Activated CD4-positive, alpha-beta T cell treated with anti-CD3 and anti-CD28 coated beads for 36 hours (primary cell): ENCODE data around the gene STRIP1. TPM values are rescaled to one million over a fixed set of nuclear protein-coding genes. Genes with fewer than 3 reads are reported as not detected.
A peak's percentile ranks its signal among the peaks of the same experiment; 100 is the strongest.

Experiments used
- ATAC-seq: fragments of 200-7000 bp; cut with Tn5 transposase; one replicate; pipeline ENCODE4 v1.10.0; 2021; ENCODE audit warnings: mild to moderate bottlenecking, moderate library complexity
- CTCF ChIA-PET: fragments of 350-600 bp; sonication (Branson Sonifier 250); formaldehyde crosslinking; loops from one replicate; lab custom pipeline; 2021; ENCODE audit warnings: antibody characterized with exemption; lab: Charles Lee
- POLR2A ChIA-PET: fragments of 350-600 bp; sonication (Branson Sonifier 250); formaldehyde crosslinking; loops from one replicate; lab custom pipeline; 2021; ENCODE audit warnings: antibody characterized with exemption, inconsistent platforms; lab: Charles Lee
- DNase-seq: peaks from one replicate; pipeline ENCODE4 v3.0.0-alpha.2; 2020
- H3K27ac Mint-ChIP-seq: one replicate; pipeline ENCODE4 v1.8.0; 2021; ENCODE audit warnings: mixed read lengths
- H3K27me3 Mint-ChIP-seq: one replicate; pipeline ENCODE4 v1.8.0; 2021; ENCODE audit warnings: mixed read lengths
- H3K36me3 Mint-ChIP-seq: one replicate; pipeline ENCODE4 v1.8.0; 2021; ENCODE audit warnings: low read depth, mixed read lengths
- H3K4me1 Mint-ChIP-seq: one replicate; pipeline ENCODE4 v1.8.0; 2021; ENCODE audit warnings: mixed read lengths
- H3K4me3 Mint-ChIP-seq: one replicate; pipeline ENCODE4 v1.8.0; 2021; ENCODE audit warnings: mild to moderate bottlenecking, moderate library complexity, mixed read lengths
- H3K9me3 Mint-ChIP-seq: one replicate; pipeline ENCODE4 v1.8.0; 2021; ENCODE audit warnings: low read depth, mixed read lengths
- intact Hi-C, 2 experiments: fragments of 100-400 bp; cut with DNase I in 1 of 2; cut with micrococcal nuclease in 1 of 2; formaldehyde crosslinking; loops; one replicate each; pipeline versions ENCODE4 v1.14.2 to v1.15.1; 2022 to 2024; cut with DNase I, micrococcal nuclease
- total RNA-seq, 2 experiments: library from RNA; stranded (reverse); gene quantifications; one replicate each; pipeline ENCODE4 v1.2.3, GENCODE V29; 2021

The STRIP1 gene
- total RNA-seq, 2 experiments from 2014 or later, result 20.7 to 21.5 TPM

DNA sequence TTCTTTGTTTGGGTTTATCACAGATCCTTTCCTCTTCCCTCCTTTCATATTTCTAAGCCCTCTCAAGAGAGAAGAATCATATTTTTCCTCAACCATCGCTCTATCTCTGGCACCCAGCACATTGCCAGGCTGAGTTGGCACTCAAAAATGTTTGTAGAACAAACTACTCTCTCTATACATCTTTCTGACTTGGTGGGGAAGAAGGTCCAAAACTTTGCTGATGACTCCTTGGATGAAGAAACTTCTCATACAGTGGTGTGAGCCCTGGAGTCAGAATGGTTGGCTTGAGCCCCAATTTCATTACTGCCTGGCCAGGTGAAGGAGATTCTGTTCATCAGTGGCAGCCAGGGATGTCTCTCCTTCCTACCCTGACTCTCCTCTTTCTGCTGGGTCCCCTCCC, 24.2 kb downstream of the STRIP1 start:
- DNase-seq (no peak), ATAC-seq (no peak)
- Mint-ChIP-seq H3K4me3 (no peak overlapping the region), H3K36me3 (peaks cover 29% of the 10 kb centered on the region), H3K27me3 (no peaks in the 10 kb centered on the region), H3K27ac (no peak overlapping the region), H3K9me3 (no peaks in the 10 kb centered on the region), H3K4me1 (no peaks in the 10 kb centered on the region)
- POLR2A ChIA-PET, result no interaction called here
- intact Hi-C loops, result no loop called here
- CTCF ChIA-PET, result interaction anchor here (0.8 to 13.6 kb wide), 9 partner anchors 13 to 262 kb away, joined by 5 to 191 read pairs (median 7); no protein-coding TSS in a partner anchor

- Mint-ChIP-seq H3K36me3 (peaks cover 22% of the 10 kb centered on the region), H3K4me3 (no peak overlapping the region), H3K27ac (no peak overlapping the region), H3K4me1 (no peaks in the 10 kb centered on the region), H3K9me3 (no peaks in the 10 kb centered on the region), H3K27me3 (no peaks in the 10 kb centered on the region)
- intact Hi-C loops, result no loop called here
- DNase-seq, result no peak
- no peak for ATAC-seq
- POLR2A ChIA-PET, result interaction anchor here (0.7 kb wide), 1 partner anchor 27 kb away, joined by 5 read pairs; no protein-coding TSS in a partner anchor
- CTCF ChIA-PET, result interaction anchor here (0.6 to 13.6 kb wide), 25 partner anchors 8 to 917 kb away, joined by 3 to 191 read pairs (median 5); partner anchors contain the start of genes RBM15 and STRIP1
Observed at GRCh38 chr1:110059133-110059863, 24.9 kb downstream of the STRIP1 start.

DNA sequence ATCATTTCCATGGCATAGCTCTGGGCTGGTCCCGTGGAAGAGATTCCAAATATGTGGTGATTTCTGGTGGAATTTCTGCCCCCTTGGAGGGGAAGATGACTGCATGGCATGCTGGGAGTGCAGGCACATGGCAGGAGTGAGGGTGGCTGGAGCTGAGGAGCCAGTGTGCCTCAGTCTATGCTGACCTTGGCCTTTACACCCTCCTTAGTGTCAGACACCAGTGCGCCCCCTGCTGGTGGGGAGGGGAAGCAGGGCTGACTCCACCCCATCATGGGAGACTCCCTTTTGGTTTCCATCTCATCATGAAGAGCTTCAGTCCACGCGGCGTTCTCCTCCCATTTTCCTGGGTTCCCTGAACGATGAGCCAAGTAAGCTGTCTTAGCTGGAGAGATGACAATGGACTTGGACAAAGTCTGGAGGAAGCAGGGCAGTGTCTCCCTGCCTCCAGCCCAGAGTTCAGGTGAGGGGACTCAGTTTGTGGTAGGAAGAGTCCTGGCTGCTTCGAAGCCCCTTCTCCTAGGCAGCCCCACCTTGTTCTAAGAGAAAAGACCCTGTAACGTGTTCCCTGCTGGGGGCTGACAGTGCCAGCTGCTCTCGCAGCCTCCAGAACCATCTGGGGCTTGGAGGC, 25.7 kb downstream of the STRIP1 start:
- H3K36me3 Mint-ChIP-seq, result peaks cover 21% of the 10 kb centered on the region
- no peaks in the 10 kb centered on the region for H3K9me3 Mint-ChIP-seq
- peak; percentile 94 for ATAC-seq
- intact Hi-C loops, result no loop called here
- no peak overlapping the region for H3K4me3 Mint-ChIP-seq
- H3K4me1 Mint-ChIP-seq, result no peaks in the 10 kb centered on the region
- POLR2A ChIA-PET, result interaction anchor here (0.5 to 0.7 kb wide), 3 partner anchors 19 to 28 kb away, joined by 3 to 7 read pairs (median 5); no protein-coding TSS in a partner anchor
- CTCF ChIA-PET, result interaction anchor here (0.5 to 13.6 kb wide), 35 partner anchors 9 to 918 kb away, joined by 3 to 191 read pairs (median 4); partner anchors contain the start of genes AHCYL1, RBM15 and STRIP1
- no peaks in the 10 kb centered on the region for H3K27me3 Mint-ChIP-seq
- peak; percentile 89 for DNase-seq
- H3K27ac Mint-ChIP-seq, result no peak overlapping the region

- CTCF ChIA-PET, result interaction anchor here (0.5 to 13.6 kb wide), 31 partner anchors 8 to 369 kb away, joined by 3 to 191 read pairs (median 4); partner anchors contain the start of gene AHCYL1
- no peaks in the 10 kb centered on the region for H3K4me1 Mint-ChIP-seq
- POLR2A ChIA-PET, result interaction anchor here (0.5 kb wide), 1 partner anchor 20 kb away, joined by 3 read pairs; no protein-coding TSS in a partner anchor
- no peak overlapping the region for H3K27ac Mint-ChIP-seq
- H3K27me3 Mint-ChIP-seq, result no peaks in the 10 kb centered on the region
- H3K4me3 Mint-ChIP-seq, result no peak overlapping the region
- no peak for DNase-seq
- H3K9me3 Mint-ChIP-seq, result no peaks in the 10 kb centered on the region
- peaks cover 18% of the 10 kb centered on the region for H3K36me3 Mint-ChIP-seq
- intact Hi-C loops, result no loop called here
- no peak for ATAC-seq
Observed at GRCh38 chr1:110060662-110061060, 26.2 kb downstream of the STRIP1 start.

DNA sequence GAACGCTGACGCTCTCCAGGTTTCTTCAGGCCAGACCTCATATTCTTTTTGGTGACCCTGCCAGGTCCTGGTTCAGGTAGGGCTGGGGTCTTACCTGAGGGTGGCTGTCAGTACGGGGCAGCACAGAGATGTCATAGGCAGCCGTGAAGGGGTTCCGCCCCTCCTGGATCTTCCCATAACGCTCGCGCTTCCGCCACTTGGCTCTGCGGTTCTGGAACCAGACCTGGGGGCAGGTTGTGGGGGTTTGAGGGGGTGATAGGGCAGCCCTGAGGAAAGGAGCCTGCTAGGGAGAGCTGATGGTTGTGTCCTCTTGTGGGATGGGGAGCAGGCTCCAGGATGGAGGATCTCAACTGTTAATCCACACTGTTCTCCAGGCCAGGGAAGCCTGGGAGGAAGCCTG, 26.9 kb downstream of the STRIP1 start:
- H3K36me3 Mint-ChIP-seq, result peaks cover 15% of the 10 kb centered on the region
- ChIA-PET CTCF (interaction anchor here (0.7 to 13.6 kb wide), 7 partner anchors 11 to 56 kb away, joined by 3 to 191 read pairs (median 11); no protein-coding TSS in a partner anchor), POLR2A (no interaction called here)
- ATAC-seq, result no peak
- no peaks in the 10 kb centered on the region for H3K4me1 Mint-ChIP-seq
- peaks cover 3% of the 10 kb centered on the region for H3K27me3 Mint-ChIP-seq
- no peak overlapping the region for H3K27ac Mint-ChIP-seq
- intact Hi-C loops, result no loop called here
- H3K4me3 Mint-ChIP-seq, result no peak overlapping the region
- H3K9me3 Mint-ChIP-seq, result no peaks in the 10 kb centered on the region
- no peak for DNase-seq

DNA sequence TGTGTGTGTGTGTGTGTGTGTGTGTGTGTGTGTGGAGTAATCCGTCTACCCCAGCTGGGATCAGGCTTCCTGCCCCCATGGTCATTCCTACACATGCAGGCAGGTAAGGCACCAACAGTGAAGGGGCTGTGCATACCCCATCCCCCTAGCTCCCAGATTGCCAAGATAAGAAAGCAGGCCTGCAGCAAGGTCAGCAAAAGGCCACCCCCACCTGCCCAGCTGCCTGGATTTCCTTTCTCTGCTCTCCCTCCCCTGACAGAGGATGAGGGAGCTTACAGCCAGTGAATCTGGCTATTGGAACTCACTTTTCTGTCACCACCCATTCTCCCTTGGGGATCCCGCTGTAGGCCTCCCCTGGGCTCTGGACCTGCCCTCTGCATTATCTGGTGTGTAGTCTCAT, 28.2 kb downstream of the STRIP1 start:
- H3K36me3 Mint-ChIP-seq, result peaks cover 10% of the 10 kb centered on the region
- peaks cover 13% of the 10 kb centered on the region for H3K27me3 Mint-ChIP-seq
- ATAC-seq (no peak), DNase-seq (no peak)
- intact Hi-C loops, result no loop called here
- no peaks in the 10 kb centered on the region for H3K4me1 Mint-ChIP-seq
- ChIA-PET CTCF (interaction anchor here (0.8 to 13.6 kb wide), 8 partner anchors 9 to 40 kb away, joined by 3 to 191 read pairs (median 6); no protein-coding TSS in a partner anchor), POLR2A (interaction anchor here (1.0 kb wide), 1 partner anchor 28 kb away, joined by 4 read pairs; no protein-coding TSS in a partner anchor)
- H3K9me3 Mint-ChIP-seq, result no peaks in the 10 kb centered on the region
- no peak overlapping the region for H3K4me3 Mint-ChIP-seq
- no peak overlapping the region for H3K27ac Mint-ChIP-seq

GRCh38 chr1:110063781-110064180, 29.4 kb downstream of the STRIP1 start:
- Mint-ChIP-seq H3K4me3 (no peak overlapping the region), H3K27ac (no peak overlapping the region), H3K9me3 (no peaks in the 10 kb centered on the region), H3K27me3 (peaks cover 22% of the 10 kb centered on the region), H3K36me3 (peaks cover 8% of the 10 kb centered on the region), H3K4me1 (peaks cover 8% of the 10 kb centered on the region)
- DNase-seq (no peak), ATAC-seq (no peak)
- intact Hi-C loops, result no loop called here
- ChIA-PET CTCF (interaction anchor here (2.5 kb wide), 1 partner anchor 13 kb away, joined by 7 read pairs; no protein-coding TSS in a partner anchor), POLR2A (no interaction called here)

DNA sequence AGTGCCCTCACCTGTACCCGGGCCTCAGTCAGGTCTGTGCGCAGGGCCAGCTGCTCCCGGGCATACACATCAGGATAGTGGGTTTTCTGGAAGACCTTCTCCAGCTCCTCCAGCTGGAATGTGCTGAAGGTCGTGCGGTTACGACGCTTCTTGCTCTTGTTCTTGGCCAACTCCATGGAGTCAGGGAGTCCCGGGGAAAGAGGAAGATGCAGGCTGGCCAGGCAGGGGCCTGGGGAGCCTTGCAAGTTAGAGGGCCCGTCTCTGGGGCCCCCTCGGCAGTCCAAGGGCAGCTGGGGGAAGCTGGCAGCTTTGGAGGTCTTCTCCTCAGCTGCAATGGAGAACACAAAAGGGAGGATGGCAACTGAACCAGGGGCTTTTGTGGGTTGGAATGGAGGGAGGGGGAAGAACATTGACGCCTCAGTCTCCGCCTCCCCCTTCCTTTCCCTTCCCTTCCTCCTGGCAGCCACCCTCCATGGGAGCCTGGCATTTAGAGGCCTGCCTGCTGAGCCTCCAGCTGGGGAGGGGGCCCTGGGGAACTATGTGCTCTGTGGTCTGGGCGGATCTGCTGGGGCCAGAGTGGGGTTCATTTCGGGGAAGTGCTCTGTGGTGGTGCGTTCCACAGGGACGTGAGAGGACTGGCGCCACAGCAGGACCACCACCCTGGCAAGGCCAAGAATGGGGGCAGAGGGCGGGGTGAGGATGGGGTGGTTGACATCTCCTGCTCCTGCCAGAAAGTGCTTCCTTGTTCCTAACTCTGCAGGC, 30.3 kb downstream of the STRIP1 start:
- CTCF ChIA-PET, result interaction anchor here (0.7 to 2.5 kb wide), 4 partner anchors 8 to 12 kb away, joined by 4 to 18 read pairs (median 6); no protein-coding TSS in a partner anchor
- ATAC-seq (no peak), DNase-seq (no peak)
- POLR2A ChIA-PET, result no interaction called here
- Mint-ChIP-seq H3K36me3 (peaks cover 8% of the 10 kb centered on the region), H3K27me3 (peaks cover 29% of the 10 kb centered on the region), H3K27ac (no peak overlapping the region), H3K4me1 (peaks cover 14% of the 10 kb centered on the region), H3K4me3 (no peak overlapping the region), H3K9me3 (no peaks in the 10 kb centered on the region)
- intact Hi-C loops, result no loop called here

- no peak for ATAC-seq
- peaks cover 3% of the 10 kb centered on the region for H3K36me3 Mint-ChIP-seq
- peaks cover 33% of the 10 kb centered on the region for H3K27me3 Mint-ChIP-seq
- H3K27ac Mint-ChIP-seq, result no peak overlapping the region
- intact Hi-C loops, result no loop called here
- ChIA-PET CTCF (interaction anchor here (0.6 to 2.3 kb wide), 5 partner anchors 9 to 67 kb away, joined by 3 to 18 read pairs (median 4); no protein-coding TSS in a partner anchor), POLR2A (no interaction called here)
- peaks cover 17% of the 10 kb centered on the region for H3K4me1 Mint-ChIP-seq
- DNase-seq, result no peak
- no peak overlapping the region for H3K4me3 Mint-ChIP-seq
- H3K9me3 Mint-ChIP-seq, result no peaks in the 10 kb centered on the region
Observed at GRCh38 chr1:110065841-110066240, 31.4 kb downstream of the STRIP1 start.

DNA sequence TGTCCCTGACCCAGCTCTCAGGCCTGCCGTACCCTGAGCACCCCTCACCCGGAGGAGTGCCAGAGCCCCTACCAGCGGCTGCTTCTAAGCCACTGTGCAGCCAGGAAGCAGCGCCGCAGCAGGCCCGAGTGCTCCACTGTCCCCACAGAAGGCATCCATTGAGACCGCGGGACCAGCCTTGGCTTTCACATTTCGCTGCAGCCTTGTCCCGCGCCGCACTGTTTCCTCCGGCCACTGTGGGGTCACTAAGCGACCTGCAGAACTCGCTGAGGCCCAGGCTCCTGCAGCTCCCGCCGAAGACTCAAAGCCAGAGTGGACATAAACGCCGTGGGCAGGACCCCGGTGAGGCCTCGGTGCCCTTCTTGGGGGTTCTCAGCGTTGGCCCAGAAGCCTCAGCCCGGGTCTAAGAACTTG, 33.1 kb downstream of the STRIP1 start:
- ATAC-seq, result no peak
- intact Hi-C loops, result no loop called here
- no peak for DNase-seq
- CTCF ChIA-PET, result interaction anchor here (0.8 to 1.3 kb wide), 3 partner anchors 21 to 1691 kb away, joined by 3 to 5 read pairs (median 3); no protein-coding TSS in a partner anchor
- POLR2A ChIA-PET, result no interaction called here
- peaks cover 17% of the 10 kb centered on the region for H3K4me1 Mint-ChIP-seq
- H3K36me3 Mint-ChIP-seq, result no peaks in the 10 kb centered on the region
- peaks cover 48% of the 10 kb centered on the region for H3K27me3 Mint-ChIP-seq
- no peak overlapping the region for H3K4me3 Mint-ChIP-seq
- H3K27ac Mint-ChIP-seq, result no peak overlapping the region
- no peaks in the 10 kb centered on the region for H3K9me3 Mint-ChIP-seq
